GM23338 (cell line): ENCODE results near the gene TBC1D32.
"Not testable (repeated sequence)": the region's sequence is repeated elsewhere in the genome, so short reads cannot be mapped to it uniquely, and the experiment has no call there.

Experiments
- EZH2 ChIP-seq: fragments of 200-600 bp; sonication (generic); IDR thresholded peaks from one replicate; pipeline ENCODE4 v1.8.0; 2017; ENCODE audit warnings: antibody characterized with exemption, mild to moderate bottlenecking, low read depth; ENCODE audit not compliant: unreplicated experiment
- POLR2AphosphoS5 ChIP-seq: IDR thresholded peaks from 2 replicates; pipeline ENCODE4 v1.6.1; 2016; ENCODE audit warnings: antibody characterized with exemption, low read depth
- TF ChIP-seq, protein P1 (sequence below), 2 experiments: fragments of 200-600 bp in 1 of 2; sonication (generic) in 1 of 2; conservative IDR thresholded peaks; 2 replicates each; pipeline versions ENCODE4 v1.5.1 to v1.6.1; 2016 to 2017; ENCODE audit warnings: antibody characterized with exemption in 2 of 2, low read depth in 2 of 2, mild to moderate bottlenecking in 2 of 2, moderate library complexity in 1 of 2
- TF ChIP-seq, protein P2 (sequence below): IDR thresholded peaks from one replicate; pipeline ENCODE4 v1.6.1; 2018; ENCODE audit warnings: antibody characterized with exemption; ENCODE audit not compliant: unreplicated experiment

- not testable (repeated sequence) for TF ChIP-seq EZH2, POLR2AphosphoS5
- TF ChIP-seq, protein P1, sequence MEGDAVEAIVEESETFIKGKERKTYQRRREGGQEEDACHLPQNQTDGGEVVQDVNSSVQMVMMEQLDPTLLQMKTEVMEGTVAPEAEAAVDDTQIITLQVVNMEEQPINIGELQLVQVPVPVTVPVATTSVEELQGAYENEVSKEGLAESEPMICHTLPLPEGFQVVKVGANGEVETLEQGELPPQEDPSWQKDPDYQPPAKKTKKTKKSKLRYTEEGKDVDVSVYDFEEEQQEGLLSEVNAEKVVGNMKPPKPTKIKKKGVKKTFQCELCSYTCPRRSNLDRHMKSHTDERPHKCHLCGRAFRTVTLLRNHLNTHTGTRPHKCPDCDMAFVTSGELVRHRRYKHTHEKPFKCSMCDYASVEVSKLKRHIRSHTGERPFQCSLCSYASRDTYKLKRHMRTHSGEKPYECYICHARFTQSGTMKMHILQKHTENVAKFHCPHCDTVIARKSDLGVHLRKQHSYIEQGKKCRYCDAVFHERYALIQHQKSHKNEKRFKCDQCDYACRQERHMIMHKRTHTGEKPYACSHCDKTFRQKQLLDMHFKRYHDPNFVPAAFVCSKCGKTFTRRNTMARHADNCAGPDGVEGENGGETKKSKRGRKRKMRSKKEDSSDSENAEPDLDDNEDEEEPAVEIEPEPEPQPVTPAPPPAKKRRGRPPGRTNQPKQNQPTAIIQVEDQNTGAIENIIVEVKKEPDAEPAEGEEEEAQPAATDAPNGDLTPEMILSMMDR (conservative IDR thresholded peaks at IDR 0.05; ENCODE audit: low read depth in 2 of 2) = not testable (repeated sequence)
- TF ChIP-seq, protein P2, sequence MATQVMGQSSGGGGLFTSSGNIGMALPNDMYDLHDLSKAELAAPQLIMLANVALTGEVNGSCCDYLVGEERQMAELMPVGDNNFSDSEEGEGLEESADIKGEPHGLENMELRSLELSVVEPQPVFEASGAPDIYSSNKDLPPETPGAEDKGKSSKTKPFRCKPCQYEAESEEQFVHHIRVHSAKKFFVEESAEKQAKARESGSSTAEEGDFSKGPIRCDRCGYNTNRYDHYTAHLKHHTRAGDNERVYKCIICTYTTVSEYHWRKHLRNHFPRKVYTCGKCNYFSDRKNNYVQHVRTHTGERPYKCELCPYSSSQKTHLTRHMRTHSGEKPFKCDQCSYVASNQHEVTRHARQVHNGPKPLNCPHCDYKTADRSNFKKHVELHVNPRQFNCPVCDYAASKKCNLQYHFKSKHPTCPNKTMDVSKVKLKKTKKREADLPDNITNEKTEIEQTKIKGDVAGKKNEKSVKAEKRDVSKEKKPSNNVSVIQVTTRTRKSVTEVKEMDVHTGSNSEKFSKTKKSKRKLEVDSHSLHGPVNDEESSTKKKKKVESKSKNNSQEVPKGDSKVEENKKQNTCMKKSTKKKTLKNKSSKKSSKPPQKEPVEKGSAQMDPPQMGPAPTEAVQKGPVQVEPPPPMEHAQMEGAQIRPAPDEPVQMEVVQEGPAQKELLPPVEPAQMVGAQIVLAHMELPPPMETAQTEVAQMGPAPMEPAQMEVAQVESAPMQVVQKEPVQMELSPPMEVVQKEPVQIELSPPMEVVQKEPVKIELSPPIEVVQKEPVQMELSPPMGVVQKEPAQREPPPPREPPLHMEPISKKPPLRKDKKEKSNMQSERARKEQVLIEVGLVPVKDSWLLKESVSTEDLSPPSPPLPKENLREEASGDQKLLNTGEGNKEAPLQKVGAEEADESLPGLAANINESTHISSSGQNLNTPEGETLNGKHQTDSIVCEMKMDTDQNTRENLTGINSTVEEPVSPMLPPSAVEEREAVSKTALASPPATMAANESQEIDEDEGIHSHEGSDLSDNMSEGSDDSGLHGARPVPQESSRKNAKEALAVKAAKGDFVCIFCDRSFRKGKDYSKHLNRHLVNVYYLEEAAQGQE = not testable (repeated sequence)
Observed at GRCh38 chr6:121172451-121172850, 161.8 kb downstream of the TBC1D32 start.
